Measurements from ENCODE around the gene OPA1. TPM values are rescaled to one million over a fixed set of nuclear protein-coding genes. Genes with fewer than 3 reads are reported as not detected.

Gene OPA1
- total and polyA plus RNA-seq, 2 of the 8 experiments (the other 6 are each of a cell fraction or from before 2014, with no cell fraction given): 20.3 to 109 TPM

DNA sequence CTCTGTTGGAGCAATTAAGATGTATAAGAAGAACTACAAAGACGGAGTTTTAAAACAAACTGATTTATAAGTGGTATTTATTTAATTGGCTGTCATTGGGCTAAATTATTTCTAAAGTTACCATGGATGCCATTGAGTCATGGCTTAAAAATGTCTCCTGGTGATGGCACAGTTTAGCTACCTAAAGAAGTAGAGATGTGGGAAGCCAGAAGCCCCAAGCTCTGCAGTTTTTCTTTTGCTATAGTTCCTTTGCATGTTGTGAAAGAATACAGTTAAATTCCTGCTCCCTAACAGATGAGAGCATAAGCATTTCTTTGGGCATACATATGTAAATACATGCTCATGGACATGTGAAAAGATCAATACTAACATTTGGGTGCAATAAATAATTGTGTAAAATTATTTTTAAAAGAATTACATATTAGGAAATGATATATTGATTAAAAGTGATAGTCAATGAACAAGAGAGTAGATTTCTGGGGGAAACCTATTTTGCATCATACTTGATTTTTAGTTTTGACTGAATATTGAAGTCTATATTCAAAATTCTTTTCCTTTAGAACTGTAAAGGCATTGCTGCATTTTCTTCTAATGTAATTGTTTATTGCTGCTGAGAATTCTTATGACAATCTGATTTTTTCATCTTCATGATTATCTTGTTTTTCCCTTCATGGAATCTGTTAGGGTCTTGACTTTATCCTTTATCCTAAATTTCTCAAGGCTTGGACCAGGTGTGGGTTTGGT lies 2.1 kb downstream of the OPA1 start:
- CTCF ChIA-PET (ENCODE audit: partially characterized antibody): interaction anchor here (1.0 kb wide), 1 partner anchor 8 kb away, joined by 4 read pairs; no protein-coding TSS in a partner anchor
- no peak for DNase-seq (ENCODE audit: low read depth in 1 of 2, low spot score in 2 of 2)
- TF ChIP-seq HDAC2 (IDR thresholded peaks at IDR 0.05; ENCODE audit: borderline replicate concordance in 1 of 2, low read depth in 2 of 2, low read length in 2 of 2): no peak
- TF ChIP-seq POLR2AphosphoS5 (IDR thresholded peaks at IDR 0.05; ENCODE audit: low read depth, low read length): no peak
- no peak for TF ChIP-seq SUZ12 (IDR thresholded peaks at IDR 0.05; ENCODE audit: low read length)
- no peak for TF ChIP-seq CHD1 (IDR thresholded peaks at IDR 0.05; ENCODE audit: low read depth, low read length)
- TF ChIP-seq SIX5 (IDR thresholded peaks at IDR 0.05; ENCODE audit: low read depth, low read length): no peak
- TF ChIP-seq CBX5 (IDR thresholded peaks at IDR 0.05; ENCODE audit: low read depth, low read length): no peak
- TF ChIP-seq ASH2L (IDR thresholded peaks at IDR 0.05; ENCODE audit: low read length): no peak
- TF ChIP-seq KDM1A (IDR thresholded peaks at IDR 0.05; ENCODE audit: borderline replicate concordance, low read length): no peak
- no peak for TF ChIP-seq NRF1 (IDR thresholded peaks at IDR 0.05; ENCODE audit: low read depth, low read length)
- TF ChIP-seq CTBP2 (IDR thresholded peaks at IDR 0.05; ENCODE audit: borderline replicate concordance, insufficient read depth, insufficient read length, low read length): no peak
- TF ChIP-seq JUN (IDR thresholded peaks at IDR 0.05; ENCODE audit: low read depth, low read length): no peak
- no peak for TF ChIP-seq TAF1 (IDR thresholded peaks at IDR 0.05; ENCODE audit: low read depth, low read length)
- no peak for TF ChIP-seq YY1 (IDR thresholded peaks at IDR 0.05; ENCODE audit: low read depth, low read length)

More for the DNA sequence above, 2.1 kb downstream of the OPA1 start:
- peak overlapping the region; percentile 91 to 92; a peak in 3 of 4 replicates for H3K4me2 ChIP-seq (ENCODE audit: insufficient read depth in 1 of 2, low read depth in 2 of 2, low read length in 2 of 2)
- H3K18ac ChIP-seq (ENCODE audit: extremely low read depth, low read length): no peak overlapping the region
- H3K4ac ChIP-seq (replicated peaks; ENCODE audit: insufficient read length, low read depth, low read length): no peak overlapping the region
- no peak overlapping the region for H4K5ac ChIP-seq (ENCODE audit: insufficient read length, low read depth, low read length)
- no peak overlapping the region for H2BK120ac ChIP-seq (replicated peaks; ENCODE audit: low read depth, low read length)
- no peak overlapping the region for H2AFZ ChIP-seq (ENCODE audit: low read length)
- H3K4me1 ChIP-seq (replicated peaks in 1 of 4; ENCODE audit: control insufficient read depth in 3 of 4, insufficient read depth in 4 of 4, low read length in 3 of 4): peaks cover 0 to 4% (median 1%) of the 10 kb centered on the region in 4 experiments; a peak in 2 of 7 replicates
- no peak overlapping the region for H2AK5ac ChIP-seq (ENCODE audit: low read depth, low read length)
- H3K27ac ChIP-seq (ENCODE audit: low read depth, low read length): no peak overlapping the region
- 41% methylated on average over 1 of the region's 1 CpG; no CpG with 5 or more reads in 1 of the 2 experiments for WGBS, 2 experiments (ENCODE audit: extremely low coverage in 1 of 2, insufficient coverage in 1 of 2, insufficient read length in 1 of 2, insufficient replicate concordance in 2 of 2, low coverage in 1 of 2, low lambda C conversion rate in 2 of 2, missing lambda C conversion rate in 1 of 2)
- peaks cover 0 to 6% (median 2%) of the 10 kb centered on the region in 4 experiments; a peak in 3 of 7 replicates for H3K27me3 ChIP-seq (replicated peaks in 1 of 4; ENCODE audit: control insufficient read depth in 3 of 4, extremely low read depth in 1 of 4, insufficient read depth in 3 of 4, low read length in 3 of 4)
- H3K14ac ChIP-seq (ENCODE audit: insufficient read length): no peak overlapping the region
- H3K4me3 ChIP-seq (ENCODE audit: extremely low read depth in 1 of 4, insufficient read depth in 2 of 4, low read depth in 3 of 4, low read length in 4 of 4): peak overlapping the region in 1 of 4 experiments; percentile 89; a peak in 2 of 8 replicates
- peaks cover 3 to 65% of the 10 kb centered on the region in 2 experiments; a peak in 3 of 4 replicates for H3K79me2 ChIP-seq (ENCODE audit: control insufficient read depth in 1 of 2, insufficient read depth in 2 of 2, low read length in 2 of 2)
- no peak overlapping the region for H2BK15ac ChIP-seq (ENCODE audit: low read length)
- no peak overlapping the region for H4K8ac ChIP-seq (ENCODE audit: extremely low read depth, insufficient read depth, low read length)
- 0 out of 8 replicates have a peak, but pooled peaks cover 0 to 5% (median 0%) of the 10 kb centered on the region in 4 experiments for H3K36me3 ChIP-seq (ENCODE audit: control insufficient read depth in 2 of 4, insufficient read depth in 4 of 4, low read length in 3 of 4)
- no peaks in the 10 kb centered on the region for H4K20me1 ChIP-seq (replicated peaks in 1 of 2; ENCODE audit: control insufficient read depth in 1 of 2, insufficient read depth in 2 of 2, low read length in 2 of 2)
- H2BK20ac ChIP-seq (ENCODE audit: low read length): no peak overlapping the region
- no peaks in the 10 kb centered on the region for H3K23me2 ChIP-seq (ENCODE audit: low read depth, low read length)
- POLR2A ChIA-PET (ENCODE audit: partially characterized antibody): interaction anchor here (0.6 to 1.3 kb wide), 2 partner anchors 8 to 978 kb away, joined by 3 read pairs; no protein-coding TSS in a partner anchor
- H2BK5ac ChIP-seq (ENCODE audit: low read depth, low read length): no peak overlapping the region
- peaks cover 6% of the 10 kb centered on the region; the same call in 1 of the 2 replicates for H3K79me1 ChIP-seq (ENCODE audit: low read depth, low read length)
- no peak for FAIRE-seq
- H3K23ac ChIP-seq (ENCODE audit: insufficient read length): no peak overlapping the region
- H2BK12ac ChIP-seq (ENCODE audit: low read depth, low read length): no peak overlapping the region
- no peaks in the 10 kb centered on the region for H3K9me3 ChIP-seq (ENCODE audit: insufficient read depth in 2 of 2, low read depth in 1 of 2, low read length in 1 of 2)
- no peak overlapping the region for H4K91ac ChIP-seq (replicated peaks; ENCODE audit: insufficient read length, low read length)
- H3K9ac ChIP-seq (replicated peaks in 1 of 4; ENCODE audit: extremely low read depth in 1 of 4, low read depth in 3 of 4, low read length in 3 of 4): no peak overlapping the region
- H3K56ac ChIP-seq (replicated peaks; ENCODE audit: insufficient read length, low read depth, low read length): no peak overlapping the region

All from H1 (cell line).